ENCODE data around the gene RALGPS1.
"Not testable (repeated sequence)": the region's sequence is repeated elsewhere in the genome, so short reads cannot be mapped to it uniquely, and the experiment has no call there.

RALGPS1 gene

GRCh38 chr9:126991183-126991582 lies 76.6 kb downstream of the RALGPS1 start:
- DNase-seq = no peak

- DNase-seq = no peak
Observed at GRCh38 chr9:126992427-126992826, 77.8 kb downstream of the RALGPS1 start.

GRCh38 chr9:126999315-127000068 lies 84.9 kb downstream of the RALGPS1 start:
- DNase-seq = no peak

GRCh38 chr9:127004946-127005769 lies 90.6 kb downstream of the RALGPS1 start:
- no peak for DNase-seq

GRCh38 chr9:127005770-127006314 lies 91.3 kb downstream of the RALGPS1 start:
- no peak for DNase-seq

- DNase-seq = no peak
Observed at GRCh38 chr9:127007638-127008037, 93.1 kb downstream of the RALGPS1 start.

- DNase-seq = no peak
Observed at GRCh38 chr9:127008076-127008475, 93.5 kb downstream of the RALGPS1 start.

- DNase-seq = no peak
Observed at GRCh38 chr9:127011772-127012171, 97.2 kb downstream of the RALGPS1 start.

GRCh38 chr9:127012250-127012649 lies 97.7 kb downstream of the RALGPS1 start:
- no peak for DNase-seq

GRCh38 chr9:127013597-127013996 lies 99.0 kb downstream of the RALGPS1 start:
- no peak for DNase-seq

- no peak for DNase-seq
Observed at GRCh38 chr9:127014216-127014909, 99.8 kb downstream of the RALGPS1 start.

GRCh38 chr9:127014910-127015540 lies 100.4 kb downstream of the RALGPS1 start:
- no peak for DNase-seq

GRCh38 chr9:127015921-127016512 lies 101.4 kb downstream of the RALGPS1 start:
- no peak for DNase-seq

GRCh38 chr9:127017979-127018378 lies 103.4 kb downstream of the RALGPS1 start:
- not testable (repeated sequence) for DNase-seq

- DNase-seq = no peak
Observed at GRCh38 chr9:127018935-127019334, 104.4 kb downstream of the RALGPS1 start.

- DNase-seq = no peak
Observed at GRCh38 chr9:127020036-127020801, 105.6 kb downstream of the RALGPS1 start.

- DNase-seq = no peak
Observed at GRCh38 chr9:127020802-127021078, 106.2 kb downstream of the RALGPS1 start.

- no peak for DNase-seq
Observed at GRCh38 chr9:127021664-127022363, 107.2 kb downstream of the RALGPS1 start.

GRCh38 chr9:127022913-127023660 lies 108.5 kb downstream of the RALGPS1 start:
- no peak for DNase-seq

- no peak for DNase-seq
Observed at GRCh38 chr9:127025042-127025441, 110.5 kb downstream of the RALGPS1 start.
